K562 (cell line): ENCODE data around the gene FIBP. TPM values are rescaled to one million over a fixed set of nuclear protein-coding genes. Genes with fewer than 3 reads are reported as not detected.

Experiments used
- ASH1L ChIP-seq: fragments of 450-650 bp; IDR thresholded peaks from 2 replicates; pipeline ENCODE4 v1.6.1; 2018; ENCODE audit warnings: borderline replicate concordance, mild to moderate bottlenecking, low read depth; ENCODE audit not compliant: partially characterized antibody
- DNMT1 ChIP-seq: fragments of 450-650 bp; IDR thresholded peaks from 2 replicates; pipeline ENCODE4 v1.6.1; 2016; ENCODE audit warnings: antibody characterized with exemption, mild to moderate bottlenecking
- MEF2D ChIP-seq: conservative IDR thresholded peaks from 2 replicates; pipeline ENCODE4 v1.6.1; 2016; ENCODE audit warnings: low read depth, missing genetic modification characterization, missing compliant biosample characterization
- MIER1 ChIP-seq: fragments of 450-650 bp; IDR thresholded peaks from 2 replicates; pipeline ENCODE4 v1.6.1; 2016; ENCODE audit warnings: antibody characterized with exemption, mild to moderate bottlenecking, low read depth
- NBN ChIP-seq: fragments of 450-650 bp; IDR thresholded peaks from 2 replicates; pipeline ENCODE4 v1.6.1; 2016; ENCODE audit warnings: low read depth, mild to moderate bottlenecking
- NKRF ChIP-seq: fragments of 450-650 bp; IDR thresholded peaks from 2 replicates; pipeline ENCODE4 v1.6.1; 2016; ENCODE audit warnings: borderline replicate concordance
- PML ChIP-seq: IDR thresholded peaks from 2 replicates; pipeline ENCODE4 v1.6.1; 2012; ENCODE audit warnings: low read length, inconsistent platforms
- POLR2A ChIP-seq: fragments of 450-650 bp; conservative IDR thresholded peaks from 2 replicates; pipeline ENCODE4 v1.6.1; 2016
- POLR2G ChIP-seq: fragments of 200-400 bp; formaldehyde crosslinking; IDR thresholded peaks from 2 replicates; pipeline ENCODE4 v1.6.1; 2017; ENCODE audit warnings: low read depth, mild to moderate bottlenecking, antibody characterized with exemption, low read length, moderate library complexity
- SAP30 ChIP-seq: fragments of 200-600 bp; sonication (generic); IDR thresholded peaks from 2 replicates; pipeline ENCODE4 v1.6.1; 2012; ENCODE audit warnings: borderline replicate concordance, low read depth, mild to moderate bottlenecking, moderate library complexity, low read length, control low read depth, inconsistent platforms; ENCODE audit not compliant: insufficient read depth, poor library complexity, severe bottlenecking
- TAF7 ChIP-seq: fragments of 450-650 bp; IDR thresholded peaks from 2 replicates; pipeline ENCODE4 v1.6.1; 2016; ENCODE audit warnings: missing genetic modification characterization, missing compliant biosample characterization
- THRB ChIP-seq: fragments of 450-650 bp; formaldehyde crosslinking; conservative IDR thresholded peaks from 2 replicates; pipeline ENCODE4 v1.4.0; 2022; ENCODE audit warnings: mild to moderate bottlenecking, missing genetic modification characterization
- ZBED1 ChIP-seq: IDR thresholded peaks from 2 replicates; pipeline ENCODE4 v1.6.1; 2014
- ZHX1 ChIP-seq: fragments of 150-350 bp; conservative IDR thresholded peaks from 2 replicates; pipeline ENCODE4 v1.6.1; 2014; ENCODE audit warnings: low read length
- ZNF324 ChIP-seq: fragments of 250-450 bp; sonication (Bioruptor Pico); IDR thresholded peaks from 2 replicates; pipeline ENCODE4 v1.4.0; 2020; ENCODE audit warnings: mild to moderate bottlenecking
- ZNF740 ChIP-seq, 3 experiments: fragments of 200-800 bp in 1 of 3; sonication (Bioruptor generic) in 1 of 3; sonication (generic) in 1 of 3; formaldehyde crosslinking in 1 of 3; IDR thresholded peaks; 2 replicates each; pipeline versions ENCODE4 v1.6.1 to v1.8.0; 2016 to 2022; ENCODE audit warnings: mild to moderate bottlenecking in 2 of 3, missing compliant biosample characterization in 2 of 3, missing genetic modification characterization in 2 of 3, missing genetic modification reagents in 1 of 3
- polyA plus RNA-seq, 8 experiments: library from polyadenylated mRNA; depleted of rRNA in 4 of 8; stranded (reverse) in 5 of 8; unstranded in 3 of 8; fragments of >200 nt; fragmentation: Nextera tagmentation in 2 of 8; fragmentation: Illumina TruSeq in 1 of 8; extraction: Ambion mirVana in 2 of 8; extraction: Trizol in 1 of 8; gene quantifications; 2 replicates each; pipeline versions ENCODE4 v1.2.1 to v1.2.3, GENCODE V29; 2011 to 2014; ENCODE audit warnings: inconsistent platforms in 1 of 8, missing spikeins in 1 of 8
- total RNA-seq, 7 experiments: library from RNA; depleted of rRNA in 6 of 7; stranded (reverse); fragments of >200 nt in 6 of 7; fragmentation: Illumina TruSeq in 2 of 7; extraction: Trizol in 2 of 7; gene quantifications; 2 replicates each; pipeline versions ENCODE4 v1.2.1 to v1.2.3, GENCODE V29; 2011 to 2021; ENCODE audit warnings: low replicate concordance in 1 of 7

FIBP gene
- total and polyA plus RNA-seq, 9 of the 15 experiments (the other 6 are each of a cell fraction or from before 2014, with no cell fraction given) = 41.2 to 79.2 (median 48.6) TPM

GRCh38 chr11:65859812-65860277 is 28.4 kb downstream of the FIBP start (continued):
- TF ChIP-seq NKRF (peak; percentile 67; the same call in 1 of the 2 replicates), THRB (CRISPR knock-in tag) (peak; percentile 94; the same call in 1 of the 2 replicates), ZBED1 (0 out of 2 replicates have a peak, but pooled peaks have one; percentile 49), POLR2A (peak; percentile 89), POLR2G (no peak), NBN (0 out of 2 replicates have a peak, but pooled peaks have one; percentile 11), MIER1 (peak; percentile 57), MEF2D (tag) (peak; percentile 55; the same call in 1 of the 2 replicates), DNMT1 (peak; percentile 94; the same call in 1 of the 2 replicates), ZHX1 (no peak), TAF7 (tag) (peak; percentile 63), ZNF740 (CRISPR knock-in tag; IDR thresholded peaks at IDR 0.05) (0 out of 2 replicates have a peak, but pooled peaks have one; percentile 9), ZNF740 (tag; IDR thresholded peaks at IDR 0.05) (no peak), ASH1L (peak; percentile 48), ZNF324 (CRISPR knock-in tag) (no peak), PML (peak; percentile 19; the same call in 1 of the 2 replicates), SAP30 (peak; percentile 64)
